ENCODE results near the gene BHLHE41.

BHLHE41 gene

GRCh38 chr12:26149968-26150500 is 25.2 kb upstream of the BHLHE41 start:
- Mint-ChIP-seq H3K27me3 (peaks cover 14% of the 10 kb centered on the region), H3K4me3 (no peak overlapping the region), H3K27ac (no peak overlapping the region), H3K9me3 (no peaks in the 10 kb centered on the region), H3K4me1 (ENCODE audit: low read depth) (no peaks in the 10 kb centered on the region), H3K36me3 (ENCODE audit: low read depth) (no peaks in the 10 kb centered on the region)

GRCh38 chr12:26148291-26148690 is 23.5 kb upstream of the BHLHE41 start:
- Mint-ChIP-seq H3K4me1 (ENCODE audit: low read depth) (no peaks in the 10 kb centered on the region), H3K27ac (no peak overlapping the region)

DNA sequence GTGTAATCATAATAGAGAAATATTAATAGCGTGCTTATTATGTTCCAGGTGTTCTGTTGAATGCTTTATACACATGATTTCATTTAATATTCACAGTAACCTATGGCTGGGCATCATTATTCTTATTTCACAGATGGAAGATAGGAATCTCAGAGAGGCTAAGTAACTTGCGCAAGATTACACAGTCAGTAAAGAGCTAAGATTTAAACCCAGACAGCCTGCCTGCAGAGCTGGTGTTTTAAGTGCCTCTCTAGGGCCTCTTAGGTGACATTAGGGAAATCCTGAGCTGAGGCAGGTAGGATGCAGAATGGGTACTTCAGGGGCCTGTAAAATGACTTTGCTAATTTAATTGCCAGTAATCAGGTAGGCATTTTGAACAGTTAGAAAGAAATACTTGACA is 18.5 kb upstream of the BHLHE41 start:
- Mint-ChIP-seq H3K27ac (no peak overlapping the region), H3K36me3 (ENCODE audit: low read depth) (no peaks in the 10 kb centered on the region), H3K27me3 (no peaks in the 10 kb centered on the region), H3K4me1 (ENCODE audit: low read depth) (no peaks in the 10 kb centered on the region), H3K9me3 (no peaks in the 10 kb centered on the region), H3K4me3 (no peak overlapping the region)

More at GRCh38 chr12:26148291-26148690, 23.5 kb upstream of the BHLHE41 start:
- no peaks in the 10 kb centered on the region for H3K9me3 Mint-ChIP-seq
- no peaks in the 10 kb centered on the region for H3K36me3 Mint-ChIP-seq (ENCODE audit: low read depth)
- H3K27me3 Mint-ChIP-seq, result peaks cover 14% of the 10 kb centered on the region
- no peak overlapping the region for H3K4me3 Mint-ChIP-seq

DNA sequence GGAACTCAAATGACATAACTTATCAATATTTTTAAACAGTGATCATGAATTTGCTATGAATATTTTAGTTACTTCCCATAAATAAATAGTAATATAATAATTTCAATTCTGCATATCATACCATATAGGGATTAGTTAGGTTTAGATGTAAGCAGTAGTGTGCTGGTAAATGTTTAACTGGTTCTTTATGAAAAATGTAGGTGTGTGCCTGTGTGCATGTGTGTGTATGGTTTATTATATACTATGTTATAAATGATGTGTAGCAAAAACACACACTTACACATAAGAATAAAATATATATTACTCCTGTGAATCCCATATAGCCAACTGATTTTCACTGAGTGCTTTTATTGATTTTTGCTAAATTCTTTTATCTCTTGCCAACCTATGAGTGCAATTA is 14.0 kb upstream of the BHLHE41 start:
- Mint-ChIP-seq H3K9me3 (no peaks in the 10 kb centered on the region), H3K27me3 (peaks cover 13% of the 10 kb centered on the region), H3K27ac (no peak overlapping the region), H3K36me3 (ENCODE audit: low read depth) (no peaks in the 10 kb centered on the region), H3K4me3 (no peak overlapping the region), H3K4me1 (ENCODE audit: low read depth) (no peaks in the 10 kb centered on the region)

GRCh38 chr12:26136688-26137087 is 11.9 kb upstream of the BHLHE41 start:
- Mint-ChIP-seq H3K4me3 (no peak overlapping the region), H3K4me1 (ENCODE audit: low read depth) (no peaks in the 10 kb centered on the region), H3K36me3 (ENCODE audit: low read depth) (no peaks in the 10 kb centered on the region), H3K9me3 (no peaks in the 10 kb centered on the region), H3K27me3 (peaks cover 28% of the 10 kb centered on the region), H3K27ac (no peak overlapping the region)

DNA sequence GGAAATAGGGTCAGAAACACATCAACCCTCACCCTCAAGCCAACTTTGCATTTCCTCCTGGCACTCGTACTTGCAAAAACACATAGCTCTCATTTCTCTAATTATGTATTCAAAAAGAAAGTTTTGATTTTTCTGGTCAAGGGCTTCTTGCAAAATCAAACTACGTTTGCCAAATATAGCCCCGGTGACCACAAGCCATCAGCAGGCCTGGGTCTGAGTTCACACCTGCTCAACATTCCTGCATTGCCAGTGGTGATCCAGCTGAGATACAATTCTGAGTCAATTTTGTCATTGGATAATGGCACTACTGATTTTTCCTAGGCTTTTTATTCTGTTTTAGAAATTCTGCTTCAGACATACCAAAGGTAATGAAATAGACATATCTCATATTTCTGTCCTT is 10.7 kb upstream of the BHLHE41 start:
- Mint-ChIP-seq H3K4me1 (ENCODE audit: low read depth) (no peaks in the 10 kb centered on the region), H3K9me3 (no peaks in the 10 kb centered on the region), H3K4me3 (no peak overlapping the region), H3K27me3 (peaks cover 38% of the 10 kb centered on the region), H3K27ac (no peak overlapping the region), H3K36me3 (ENCODE audit: low read depth) (no peaks in the 10 kb centered on the region)

DNA sequence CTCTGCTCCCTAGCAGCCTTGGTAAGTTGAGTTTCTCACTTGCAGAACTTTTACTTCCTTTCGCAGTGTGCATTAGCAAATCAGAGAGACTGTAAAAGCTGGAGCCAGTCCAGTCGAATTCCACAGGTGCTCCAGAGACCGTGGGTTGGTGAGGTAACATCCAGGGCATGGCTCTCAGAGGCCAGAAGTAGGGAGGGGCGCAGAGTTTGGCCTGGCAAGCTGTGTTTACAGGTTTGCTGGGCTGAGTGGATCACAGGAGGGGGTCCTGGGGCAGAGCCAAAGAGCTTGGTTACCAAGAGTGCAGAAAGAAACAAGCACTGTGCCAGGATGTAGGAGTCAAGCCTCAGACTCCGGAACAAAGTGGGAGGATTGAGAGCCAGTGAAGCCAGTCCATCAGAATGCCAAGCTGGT is 10.2 kb upstream of the BHLHE41 start:
- Mint-ChIP-seq H3K27ac (no peak overlapping the region), H3K4me1 (ENCODE audit: low read depth) (no peaks in the 10 kb centered on the region), H3K36me3 (ENCODE audit: low read depth) (no peaks in the 10 kb centered on the region), H3K4me3 (no peak overlapping the region), H3K27me3 (peaks cover 40% of the 10 kb centered on the region), H3K9me3 (no peaks in the 10 kb centered on the region)

DNA sequence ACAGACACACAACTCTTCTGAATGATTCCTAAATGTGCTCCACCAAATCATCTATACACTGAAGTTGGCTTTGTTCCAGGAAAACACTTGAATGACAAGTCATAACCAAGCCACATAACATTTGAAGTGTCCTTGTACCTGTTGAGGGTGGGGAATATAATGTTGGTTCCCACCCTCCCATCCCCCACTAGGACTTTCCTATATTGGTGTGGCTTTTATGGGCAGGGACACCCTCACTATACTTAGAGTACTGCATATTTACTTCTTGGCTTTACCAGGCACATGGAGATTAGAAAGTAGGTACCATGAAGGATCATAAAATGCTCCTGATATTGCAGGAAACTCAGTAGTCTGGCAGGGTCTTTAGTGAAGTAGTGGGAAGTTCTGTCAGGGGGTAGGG is 9.7 kb upstream of the BHLHE41 start:
- Mint-ChIP-seq H3K27me3 (peaks cover 45% of the 10 kb centered on the region), H3K27ac (no peak overlapping the region), H3K9me3 (no peaks in the 10 kb centered on the region)

DNA sequence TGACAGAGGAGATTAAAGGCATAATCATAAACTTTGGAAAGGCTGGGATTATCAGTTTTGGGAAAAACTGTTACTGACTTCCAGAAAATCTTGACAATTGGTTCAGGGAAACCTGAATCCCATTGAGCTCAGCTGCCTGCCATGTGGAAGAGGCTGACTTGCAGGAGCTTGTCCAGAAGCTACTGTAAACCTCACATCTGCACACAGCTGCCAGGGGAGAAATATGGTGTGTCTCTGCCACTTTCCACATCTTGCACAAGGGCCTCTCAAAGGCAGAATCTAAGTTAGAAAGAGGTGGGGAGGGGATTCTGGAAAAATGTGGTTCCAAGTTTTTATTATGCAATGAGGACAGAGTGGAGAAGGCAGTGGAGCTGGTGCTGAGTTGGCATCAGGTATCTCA is 8.7 kb upstream of the BHLHE41 start:
- Mint-ChIP-seq H3K27me3 (peaks cover 54% of the 10 kb centered on the region), H3K9me3 (no peaks in the 10 kb centered on the region), H3K36me3 (ENCODE audit: low read depth) (no peaks in the 10 kb centered on the region), H3K4me3 (no peak overlapping the region), H3K27ac (no peak overlapping the region), H3K4me1 (ENCODE audit: low read depth) (no peaks in the 10 kb centered on the region)

More for the DNA sequence above, 9.7 kb upstream of the BHLHE41 start:
- no peak overlapping the region for H3K4me3 Mint-ChIP-seq
- H3K4me1 Mint-ChIP-seq (ENCODE audit: low read depth), result no peaks in the 10 kb centered on the region
- H3K36me3 Mint-ChIP-seq (ENCODE audit: low read depth), result no peaks in the 10 kb centered on the region

DNA sequence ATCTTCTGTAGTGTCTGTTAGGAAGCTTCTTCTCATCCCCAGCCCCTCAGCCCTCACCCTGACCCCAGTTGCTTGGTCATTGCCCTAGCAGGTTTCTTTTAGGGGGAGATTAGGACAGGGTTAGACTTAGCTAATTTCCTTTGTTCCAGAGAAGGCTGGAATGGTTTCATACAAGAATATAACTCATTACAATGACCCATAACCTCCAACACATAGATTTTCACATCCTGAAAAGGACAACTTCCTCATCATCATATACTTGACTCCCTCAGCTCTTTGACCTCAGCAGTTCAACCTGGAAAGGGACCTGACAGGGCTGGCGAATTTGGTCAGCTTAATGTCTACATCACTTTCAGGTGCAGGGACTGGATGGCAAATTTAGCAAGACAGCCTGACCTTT is 8.0 kb upstream of the BHLHE41 start:
- no peaks in the 10 kb centered on the region for H3K9me3 Mint-ChIP-seq
- H3K36me3 Mint-ChIP-seq (ENCODE audit: low read depth), result no peaks in the 10 kb centered on the region
- H3K27ac Mint-ChIP-seq, result no peak overlapping the region
- H3K4me1 Mint-ChIP-seq (ENCODE audit: low read depth), result no peaks in the 10 kb centered on the region
- no peak overlapping the region for H3K4me3 Mint-ChIP-seq
- peaks cover 60% of the 10 kb centered on the region for H3K27me3 Mint-ChIP-seq

- Mint-ChIP-seq H3K4me1 (ENCODE audit: low read depth) (peaks cover 3% of the 10 kb centered on the region), H3K27me3 (peaks cover 70% of the 10 kb centered on the region), H3K27ac (no peak overlapping the region), H3K4me3 (no peak overlapping the region), H3K36me3 (ENCODE audit: low read depth) (no peaks in the 10 kb centered on the region), H3K9me3 (no peaks in the 10 kb centered on the region)
Observed at GRCh38 chr12:26131936-26132335, 7.1 kb upstream of the BHLHE41 start.

- Mint-ChIP-seq H3K9me3 (no peaks in the 10 kb centered on the region), H3K4me3 (no peak overlapping the region), H3K4me1 (ENCODE audit: low read depth) (peaks cover 6% of the 10 kb centered on the region), H3K36me3 (ENCODE audit: low read depth) (no peaks in the 10 kb centered on the region), H3K27me3 (peaks cover 71% of the 10 kb centered on the region), H3K27ac (no peak overlapping the region)
Observed at GRCh38 chr12:26130728-26131127, 5.9 kb upstream of the BHLHE41 start.

DNA sequence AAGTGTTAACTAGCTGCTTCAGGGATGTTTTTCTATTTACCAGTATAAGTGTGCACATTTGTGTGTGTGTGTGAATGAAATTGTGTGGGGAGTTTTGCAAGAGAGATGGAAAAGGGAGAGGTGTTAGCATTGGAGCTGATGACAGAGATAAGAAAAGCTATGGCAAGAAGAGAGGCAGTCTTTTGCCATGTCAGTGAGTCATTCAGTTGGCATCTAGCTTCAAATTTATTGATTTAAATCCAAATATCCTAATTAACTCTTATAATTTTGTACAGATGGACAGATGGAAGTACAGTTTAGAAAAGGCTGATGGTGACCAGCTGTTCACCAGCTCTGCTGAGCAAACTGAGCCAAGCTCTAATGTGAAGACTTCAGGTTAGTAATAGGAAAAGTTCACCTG is 3.3 kb upstream of the BHLHE41 start:
- H3K4me3 Mint-ChIP-seq, result no peak overlapping the region
- H3K36me3 Mint-ChIP-seq (ENCODE audit: low read depth), result no peaks in the 10 kb centered on the region
- H3K9me3 Mint-ChIP-seq, result no peaks in the 10 kb centered on the region
- H3K27me3 Mint-ChIP-seq, result peaks cover 79% of the 10 kb centered on the region
- peaks cover 28% of the 10 kb centered on the region for H3K4me1 Mint-ChIP-seq (ENCODE audit: low read depth)
- H3K27ac Mint-ChIP-seq, result no peak overlapping the region

- H3K27me3 Mint-ChIP-seq, result peaks cover 76% of the 10 kb centered on the region
- no peaks in the 10 kb centered on the region for H3K36me3 Mint-ChIP-seq (ENCODE audit: low read depth)
- H3K27ac Mint-ChIP-seq, result no peak overlapping the region
- no peaks in the 10 kb centered on the region for H3K9me3 Mint-ChIP-seq
- no peak overlapping the region for H3K4me3 Mint-ChIP-seq
- peaks cover 32% of the 10 kb centered on the region for H3K4me1 Mint-ChIP-seq (ENCODE audit: low read depth)
Observed at GRCh38 chr12:26127404-26127803, 2.6 kb upstream of the BHLHE41 start.

DNA sequence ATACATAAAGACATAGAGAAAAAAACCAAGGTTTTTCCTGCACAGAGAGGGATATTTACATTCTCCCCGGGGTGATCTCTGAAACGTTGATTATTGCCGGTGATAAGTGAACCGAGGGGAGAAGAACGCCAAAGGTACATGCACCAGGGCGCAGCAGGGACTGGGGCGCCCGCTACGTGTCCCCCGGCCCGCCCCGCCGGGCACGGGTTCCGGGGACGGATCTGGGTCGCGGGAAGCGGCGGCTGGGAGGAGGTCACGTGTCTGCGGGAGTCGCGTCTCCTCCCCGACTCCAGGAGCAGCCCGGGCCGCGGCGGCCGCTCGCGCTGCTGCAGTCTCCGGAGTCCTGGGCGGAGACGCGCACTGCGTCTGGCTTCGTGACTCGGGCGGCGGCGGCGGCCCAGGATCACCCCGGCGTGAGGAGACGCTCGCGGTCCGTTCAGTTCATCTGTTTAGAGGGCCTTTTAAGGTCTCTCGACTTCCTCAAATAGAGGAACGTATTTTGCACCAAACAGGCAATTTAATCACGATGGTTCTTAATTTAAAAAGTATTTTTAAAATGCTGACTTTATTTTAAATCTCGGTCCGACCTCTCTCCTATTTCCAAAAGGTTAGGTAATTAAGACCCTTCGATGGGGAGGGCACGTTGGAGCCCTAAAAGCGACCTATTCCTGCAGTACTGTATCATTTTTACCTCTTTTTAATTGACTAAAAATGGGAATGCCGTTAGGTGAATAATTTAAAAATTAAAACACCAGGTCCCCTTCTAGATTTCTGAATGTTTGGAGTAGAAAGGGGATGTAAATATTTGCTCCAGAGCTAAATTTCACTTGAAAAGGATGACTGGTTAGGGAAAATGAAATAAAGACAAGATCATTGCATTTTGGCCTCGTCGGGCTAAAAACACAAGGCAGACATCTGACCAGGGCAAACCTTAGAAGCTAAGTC is 1.8 kb upstream of the BHLHE41 start:
- H3K27me3 Mint-ChIP-seq, result peaks cover 78% of the 10 kb centered on the region
- H3K36me3 Mint-ChIP-seq (ENCODE audit: low read depth), result no peaks in the 10 kb centered on the region
- H3K27ac Mint-ChIP-seq, result no peak overlapping the region
- peak overlapping the region; percentile 84 for H3K4me3 Mint-ChIP-seq
- H3K9me3 Mint-ChIP-seq, result no peaks in the 10 kb centered on the region
- peaks cover 35% of the 10 kb centered on the region for H3K4me1 Mint-ChIP-seq (ENCODE audit: low read depth)

Data from stimulated activated naive CD8-positive, alpha-beta T cell treated with anti-CD3 and anti-CD28 coated beads, Interleukin-15, Interleukin-2, amounts not matched to agents 100 ng/mL and 50 ng/mL, for 24 hours (primary cell).